Spleen (tissue), 11 donors: ENCODE results near the gene TMEM125. TPM values are rescaled to one million over a fixed set of nuclear protein-coding genes. Genes with fewer than 3 reads are reported as not detected.

ENCODE experiments used
- DNase-seq: peaks from one replicate; pipeline ENCODE4 v3.0.0-alpha.2; 2020
- H3K27ac ChIP-seq, 8 donors: fragments of 200-600 bp; sonication (generic) in 7 of 8; 1 replicate in 4 of 8; 2 replicates in 4 of 8; pipeline versions ENCODE4 v1.5.0 to v1.8.0; 2016 to 2021; ENCODE audit warnings: inconsistent platforms in 4 of 8, mild to moderate bottlenecking in 4 of 8, moderate library complexity in 1 of 8
- H3K27me3 ChIP-seq, 7 donors: fragments of 200-600 bp; sonication (generic) in 6 of 7; replicated peaks in 1 of 7; 1 replicate in 4 of 7; 2 replicates in 3 of 7; pipeline versions ENCODE4 v1.5.0 to v1.8.0; 2016 to 2021; ENCODE audit warnings: inconsistent platforms in 3 of 7, mild to moderate bottlenecking in 1 of 7
- H3K36me3 ChIP-seq, 6 donors: fragments of 200-600 bp; sonication (generic) in 5 of 6; 1 replicate in 4 of 6; 2 replicates in 2 of 6; pipeline versions ENCODE4 v1.5.0 to v1.8.0; 2016 to 2021; ENCODE audit warnings: inconsistent platforms in 2 of 6
- H3K4me1 ChIP-seq, 6 donors: fragments of 200-600 bp; sonication (generic) in 5 of 6; 1 replicate in 3 of 6; 2 replicates in 3 of 6; pipeline versions ENCODE4 v1.5.0 to v1.8.0; 2016 to 2021; ENCODE audit warnings: inconsistent platforms in 3 of 6
- H3K4me3 ChIP-seq, 8 donors: fragments of 200-600 bp; sonication (generic) in 7 of 8; 1 replicate in 4 of 8; 2 replicates in 4 of 8; pipeline versions ENCODE4 v1.5.0 to v1.8.0; 2016 to 2021; ENCODE audit warnings: inconsistent platforms in 4 of 8, mild to moderate bottlenecking in 4 of 8, moderate library complexity in 2 of 8
- H3K9me3 ChIP-seq, 8 donors: fragments of 200-600 bp; sonication (generic) in 7 of 8; 1 replicate in 4 of 8; 2 replicates in 4 of 8; pipeline versions ENCODE4 v1.5.0 to v1.8.0; 2016 to 2021; ENCODE audit warnings: inconsistent platforms in 4 of 8
- POLR2A ChIP-seq, 3 donors: fragments of 450-650 bp; IDR thresholded peaks; one replicate each; pipeline ENCODE4 v1.5.1; 2017; ENCODE audit warnings: antibody characterized with exemption in 3 of 3, mild to moderate bottlenecking in 1 of 3
- POLR2AphosphoS5 ChIP-seq, 3 donors: sonication (generic); formaldehyde crosslinking; IDR thresholded peaks; one replicate each; pipeline ENCODE4 v1.5.1; 2017; ENCODE audit warnings: antibody characterized with exemption in 3 of 3
- WGBS, 5 donors: extraction: QIAGEN DNeasy Blood & Tissue Kit in 3 of 5; methylation state at CpG; one replicate each; pipeline versions ENCODE4 v1.1.5 to v1.1.7; 2013 to 2018; 5-methylcytosine and 5-hydroxymethylcytosine counted together
- intact Hi-C: fragments of 100-400 bp; cut with DNase I; formaldehyde crosslinking; loops from one replicate; pipeline ENCODE4 v1.15.0; 2023; ENCODE audit warnings: low total_unique reads
- polyA plus RNA-seq, 3 donors: library from polyadenylated mRNA; stranded (reverse); fragments of 200-250 nt; gene quantifications; one replicate each; pipeline ENCODE4 v1.2.1, GENCODE V29; 2013
- total RNA-seq, 7 donors: library from RNA; depleted of rRNA in 3 of 7; stranded (reverse); fragments of >200 nt in 3 of 7; fragmentation: NEBNext Ultra II Directional in 4 of 7; extraction: Animal tissue kit (Norgen Biotek cat#: 25700) in 4 of 7; gene quantifications; one replicate each; pipeline versions ENCODE4 v1.1.0 to v1.2.1, GENCODE V29; 2016 to 2021
- TF ChIP-seq, protein P1 (sequence below), 11 experiments: fragments of 200-600 bp in 7 of 11; fragments of 450-650 bp in 4 of 11; sonication (generic) in 4 of 11; IDR thresholded peaks in 8 of 11; conservative IDR thresholded peaks in 3 of 11; 1 replicate in 7 of 11; 2 replicates in 4 of 11; pipeline versions ENCODE4 v1.4.0 to v1.8.0; 2016 to 2021; ENCODE audit warnings: antibody characterized with exemption in 11 of 11, inconsistent platforms in 4 of 11, mild to moderate bottlenecking in 1 of 11
- donor health status: healthy with polysubstance abuse.
- donor health status: DM: no; HTN: no; CAD: no; lungs with moderate emphysema.
- donor health status: DM: no; HTN: no; CAD: no.
- donor health status: Bipolar disorder and iron deficiency.
- donor health status: healthy.
- donor health status: DM: no; HTN: no; CAD: no.
- donor health status: DM: yes; HTN: yes; CAD: no.

TMEM125 gene
- total and polyA plus RNA-seq, 10 donors: 0.05 to 0.06 TPM; not detected in 8

DNA sequence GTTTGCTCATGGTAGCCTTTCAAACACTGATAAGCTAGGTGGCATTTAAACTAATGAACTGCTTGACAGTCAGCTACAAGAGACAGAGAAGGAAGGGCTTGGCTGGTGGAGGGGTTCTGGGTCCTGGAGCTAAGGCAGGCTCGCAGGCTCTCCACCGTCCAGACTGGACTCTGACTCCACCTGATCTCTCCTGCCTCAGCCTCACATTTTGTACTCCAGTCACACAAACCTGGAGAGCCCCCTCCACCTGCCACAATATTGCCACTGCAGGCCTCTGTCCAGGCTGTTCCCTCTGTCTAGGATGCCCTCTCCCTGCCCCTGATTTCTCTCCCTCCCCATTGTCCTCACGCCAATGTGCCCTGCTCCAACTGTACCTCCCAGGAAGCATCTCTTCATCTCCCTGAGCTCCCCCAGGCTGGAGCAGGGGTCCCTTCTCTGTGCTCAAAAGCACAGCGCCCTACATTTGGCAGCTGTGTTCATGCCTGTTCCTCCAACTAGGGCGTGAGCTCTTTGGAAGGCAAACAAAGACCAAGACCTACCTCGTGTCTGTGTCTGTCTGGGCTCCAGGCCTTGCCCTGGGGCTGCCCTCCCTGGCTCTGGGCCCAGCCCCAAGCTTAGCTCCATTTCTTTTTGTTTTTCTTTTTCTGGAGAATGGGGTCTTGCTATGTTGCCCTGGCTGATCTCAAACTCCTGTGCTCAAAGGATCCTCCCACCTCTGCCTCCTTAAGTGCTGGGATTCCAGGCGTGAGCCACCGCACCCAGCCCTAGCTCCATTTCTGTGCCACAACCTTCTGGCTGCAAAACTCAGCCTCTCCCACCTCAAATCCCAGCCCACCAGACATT is 33.9 kb downstream of the TMEM125 start:
- no peaks in the 10 kb centered on the region for H3K9me3 ChIP-seq
- H3K4me3 ChIP-seq: peak overlapping the region in 1 of 8 donors; percentile 59
- H3K36me3 ChIP-seq: peaks cover 0 to 16% (median 0%) of the 10 kb centered on the region in 6 donors
- TF ChIP-seq POLR2AphosphoS5 (IDR thresholded peaks at IDR 0.05) (no peak), POLR2A (IDR thresholded peaks at IDR 0.05) (no peak)
- TF ChIP-seq, protein P1, sequence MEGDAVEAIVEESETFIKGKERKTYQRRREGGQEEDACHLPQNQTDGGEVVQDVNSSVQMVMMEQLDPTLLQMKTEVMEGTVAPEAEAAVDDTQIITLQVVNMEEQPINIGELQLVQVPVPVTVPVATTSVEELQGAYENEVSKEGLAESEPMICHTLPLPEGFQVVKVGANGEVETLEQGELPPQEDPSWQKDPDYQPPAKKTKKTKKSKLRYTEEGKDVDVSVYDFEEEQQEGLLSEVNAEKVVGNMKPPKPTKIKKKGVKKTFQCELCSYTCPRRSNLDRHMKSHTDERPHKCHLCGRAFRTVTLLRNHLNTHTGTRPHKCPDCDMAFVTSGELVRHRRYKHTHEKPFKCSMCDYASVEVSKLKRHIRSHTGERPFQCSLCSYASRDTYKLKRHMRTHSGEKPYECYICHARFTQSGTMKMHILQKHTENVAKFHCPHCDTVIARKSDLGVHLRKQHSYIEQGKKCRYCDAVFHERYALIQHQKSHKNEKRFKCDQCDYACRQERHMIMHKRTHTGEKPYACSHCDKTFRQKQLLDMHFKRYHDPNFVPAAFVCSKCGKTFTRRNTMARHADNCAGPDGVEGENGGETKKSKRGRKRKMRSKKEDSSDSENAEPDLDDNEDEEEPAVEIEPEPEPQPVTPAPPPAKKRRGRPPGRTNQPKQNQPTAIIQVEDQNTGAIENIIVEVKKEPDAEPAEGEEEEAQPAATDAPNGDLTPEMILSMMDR (IDR thresholded peaks at IDR 0.05 in 8 of 11, conservative IDR thresholded peaks at IDR 0.05 in 3 of 11): no peak
- intact Hi-C loops: no loop called here
- peaks cover 0 to 43% (median 16%) of the 10 kb centered on the region in 6 donors for H3K4me1 ChIP-seq
- peak; percentile 31 for DNase-seq
- 64 to 84% (median 76%) methylated on average over 8 of the region's 8 CpGs for WGBS, 5 donors
- peak overlapping the region in 3 of 8 donors; percentile 1 to 27 (median 27) for H3K27ac ChIP-seq
- H3K27me3 ChIP-seq: no peaks in the 10 kb centered on the region

DNA sequence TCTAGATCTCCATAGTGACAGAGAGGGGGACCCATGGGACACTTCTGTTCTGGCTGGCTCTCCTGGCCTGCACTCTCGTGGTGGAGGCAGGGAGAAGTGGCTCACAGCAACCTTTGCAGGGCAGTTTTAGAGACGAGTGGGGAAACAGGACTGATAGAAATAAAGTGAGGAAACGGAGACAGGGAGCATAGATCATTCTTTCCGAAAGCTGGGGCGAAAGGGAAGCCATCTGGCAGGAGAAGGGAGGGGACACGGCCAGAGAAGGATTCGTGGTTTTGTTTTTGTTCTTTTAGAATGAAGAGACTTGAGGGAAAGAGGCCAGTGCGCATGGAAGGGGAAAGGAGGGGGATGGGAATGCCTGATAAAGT is 34.5 kb downstream of the TMEM125 start:
- WGBS, 5 donors: 15 to 34% (median 27%) methylated on average over 7 to 8 of the region's 8 CpGs
- Histone ChIP-seq H3K4me1 (peaks cover 0 to 45% (median 16%) of the 10 kb centered on the region in 6 donors), H3K27me3 (no peaks in the 10 kb centered on the region), H3K4me3 (peak overlapping the region in 2 of 8 donors; percentile 4 to 59), H3K9me3 (no peaks in the 10 kb centered on the region), H3K36me3 (peaks cover 0 to 16% (median 0%) of the 10 kb centered on the region in 6 donors), H3K27ac (peak overlapping the region in 3 of 8 donors; percentile 1 to 27 (median 27))
- intact Hi-C loops: no loop called here
- DNase-seq: peak; percentile 41
- TF ChIP-seq, protein P1 (IDR thresholded peaks at IDR 0.05 in 8 of 11, conservative IDR thresholded peaks at IDR 0.05 in 3 of 11): no peak
- TF ChIP-seq POLR2AphosphoS5 (IDR thresholded peaks at IDR 0.05) (no peak), POLR2A (IDR thresholded peaks at IDR 0.05) (no peak)

DNA sequence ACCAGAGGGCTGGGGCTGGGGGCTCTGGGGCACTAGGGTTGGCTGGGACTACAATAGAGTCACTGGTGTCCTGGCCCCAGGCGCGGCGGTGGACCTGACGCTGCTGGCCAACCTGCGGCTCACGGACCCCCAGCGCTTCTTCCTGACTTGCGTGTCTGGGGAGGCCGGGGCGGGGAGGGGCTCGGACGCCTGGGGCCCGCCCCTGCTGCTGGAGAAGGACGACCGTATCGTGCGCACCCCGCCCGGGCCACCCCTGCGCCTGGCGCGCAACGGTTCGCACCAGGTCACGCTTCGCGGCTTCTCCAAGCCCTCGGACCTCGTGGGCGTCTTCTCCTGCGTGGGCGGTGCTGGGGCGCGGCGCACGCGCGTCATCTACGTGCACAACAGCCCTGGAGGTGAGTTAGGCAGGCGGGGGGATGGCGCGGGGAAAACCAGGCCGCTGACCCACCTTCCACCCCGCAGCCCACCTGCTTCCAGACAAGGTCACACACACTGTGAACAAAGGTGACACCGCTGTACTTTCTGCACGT is 35.1 kb downstream of the TMEM125 start:
- intact Hi-C loops: no loop called here
- peak; percentile 63 for DNase-seq
- Histone ChIP-seq H3K36me3 (peaks cover 0 to 21% (median 0%) of the 10 kb centered on the region in 6 donors), H3K4me3 (peak overlapping the region in 2 of 8 donors; percentile 4 to 59), H3K27ac (peak overlapping the region in 1 of 8 donors; percentile 27), H3K27me3 (no peaks in the 10 kb centered on the region), H3K4me1 (peaks cover 0 to 50% (median 16%) of the 10 kb centered on the region in 6 donors), H3K9me3 (no peaks in the 10 kb centered on the region)
- 83 to 94% (median 88%) methylated on average over 31 to 46 of the region's 46 CpGs for WGBS, 5 donors
- TF ChIP-seq, protein P1 (IDR thresholded peaks at IDR 0.05 in 8 of 11, conservative IDR thresholded peaks at IDR 0.05 in 3 of 11): no peak
- TF ChIP-seq POLR2AphosphoS5 (IDR thresholded peaks at IDR 0.05): no peak

DNA sequence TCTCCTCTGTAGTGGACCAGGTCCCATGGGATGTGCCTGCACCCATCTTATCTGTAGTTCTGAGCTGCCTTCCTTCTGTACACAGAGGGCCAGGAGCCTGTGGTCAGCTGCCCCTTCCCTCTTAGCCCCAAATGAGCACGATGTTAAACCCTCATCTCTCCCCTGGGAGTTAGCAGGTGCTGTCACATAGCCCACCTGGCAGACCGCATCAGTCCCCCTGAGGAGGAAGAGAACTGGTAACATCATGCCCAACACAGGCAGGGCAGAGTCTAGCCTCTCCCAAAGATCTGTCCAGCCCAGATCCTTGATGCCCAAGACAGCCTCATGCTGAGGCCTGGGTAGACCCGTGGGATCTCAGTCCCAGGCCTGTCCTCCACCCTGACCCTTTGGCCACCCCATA is 35.7 kb downstream of the TMEM125 start:
- WGBS, 5 donors: 59 to 78% (median 71%) methylated on average over 2 to 3 of the region's 3 CpGs
- Histone ChIP-seq H3K4me1 (peaks cover 0 to 50% (median 18%) of the 10 kb centered on the region in 6 donors), H3K4me3 (no peak overlapping the region), H3K36me3 (peaks cover 0 to 21% (median 0%) of the 10 kb centered on the region in 6 donors), H3K27me3 (no peaks in the 10 kb centered on the region), H3K9me3 (no peaks in the 10 kb centered on the region), H3K27ac (no peak overlapping the region)
- TF ChIP-seq POLR2AphosphoS5 (IDR thresholded peaks at IDR 0.05): no peak
- TF ChIP-seq, protein P1 (IDR thresholded peaks at IDR 0.05 in 8 of 11, conservative IDR thresholded peaks at IDR 0.05 in 3 of 11): no peak
- TF ChIP-seq POLR2A (IDR thresholded peaks at IDR 0.05): no peak
- intact Hi-C loops: no loop called here
- peak; percentile 30 for DNase-seq
